GM23338 (cell line): ENCODE data around the gene COTL1. TPM values are rescaled to one million over a fixed set of nuclear protein-coding genes. Genes with fewer than 3 reads are reported as not detected.
A peak's percentile ranks its signal among the peaks of the same experiment; 100 is the strongest.

Source experiments
- ATAC-seq: fragments of 200-7000 bp; cut with Tn5 transposase; 3 replicates; pipeline ENCODE4 v1.9.1; 2020
- DNase-seq: peaks from one replicate; pipeline ENCODE4 v3.0.0-alpha.2; 2015; ENCODE audit warnings: low spot score
- H2AFZ ChIP-seq: fragments of 200-600 bp; sonication (generic); 2 replicates; pipeline ENCODE4 v1.8.0; 2016; ENCODE audit warnings: antibody characterized with exemption, mild to moderate bottlenecking, moderate library complexity
- H3F3A ChIP-seq: fragments of 200-600 bp; sonication (generic); replicated peaks from 2 replicates; pipeline ENCODE4 v1.8.0; 2017; ENCODE audit warnings: antibody characterized with exemption, mixed run types, low read depth
- H3K27ac ChIP-seq: fragments of 200-600 bp; sonication (generic); 2 replicates; pipeline ENCODE4 v1.6.1; 2016; ENCODE audit warnings: low read depth
- H3K27me3 ChIP-seq: fragments of 200-600 bp; sonication (generic); 2 replicates; pipeline ENCODE4 v1.8.0; 2016; ENCODE audit warnings: mild to moderate bottlenecking, mixed run types, moderate library complexity; ENCODE audit not compliant: insufficient read depth
- H3K36me3 ChIP-seq: fragments of 200-600 bp; sonication (generic); 2 replicates; pipeline ENCODE4 v1.8.0; 2016; ENCODE audit warnings: mild to moderate bottlenecking; ENCODE audit not compliant: insufficient read depth
- H3K4me1 ChIP-seq: fragments of 200-600 bp; sonication (generic); 2 replicates; pipeline ENCODE4 v1.8.0; 2016; ENCODE audit warnings: mild to moderate bottlenecking, moderate library complexity; ENCODE audit not compliant: insufficient read depth
- H3K4me2 ChIP-seq: fragments of 200-600 bp; sonication (generic); 2 replicates; pipeline ENCODE4 v1.7.1; 2017; ENCODE audit warnings: mixed run types
- H3K4me3 ChIP-seq: fragments of 200-600 bp; sonication (generic); 2 replicates; pipeline ENCODE4 v1.6.1; 2016; ENCODE audit warnings: mixed run types
- H3K79me2 ChIP-seq: fragments of 200-600 bp; sonication (generic); replicated peaks from 2 replicates; pipeline ENCODE4 v1.8.0; 2017; ENCODE audit warnings: mild to moderate bottlenecking; ENCODE audit not compliant: insufficient read depth
- H3K9me2 ChIP-seq: fragments of 200-600 bp; sonication (generic); 2 replicates; pipeline ENCODE4 v1.8.0; 2017; ENCODE audit not compliant: insufficient read depth
- H4K20me1 ChIP-seq: fragments of 200-600 bp; sonication (generic); replicated peaks from 2 replicates; pipeline ENCODE4 v1.8.0; 2017; ENCODE audit warnings: mild to moderate bottlenecking; ENCODE audit not compliant: insufficient read depth
- H3K27ac Mint-ChIP-seq: 2 replicates; pipeline ENCODE4 v1.8.0; 2020; ENCODE audit warnings: inconsistent platforms, mild to moderate bottlenecking, moderate library complexity, mixed read lengths
- H3K27me3 Mint-ChIP-seq: 3 replicates; pipeline ENCODE4 v1.8.0; 2022; ENCODE audit warnings: low read depth, mild to moderate bottlenecking, moderate library complexity, mixed read lengths, inconsistent platforms; ENCODE audit not compliant: insufficient read depth, poor library complexity
- H3K36me3 Mint-ChIP-seq: 3 replicates; pipeline ENCODE4 v1.8.0; 2021; ENCODE audit warnings: low read depth, mild to moderate bottlenecking, inconsistent platforms, moderate library complexity, mixed read lengths
- H3K4me1 Mint-ChIP-seq: 3 replicates; pipeline ENCODE4 v1.8.0; 2020; ENCODE audit warnings: mild to moderate bottlenecking, inconsistent platforms, mixed read lengths
- H3K4me3 Mint-ChIP-seq: 3 replicates; pipeline ENCODE4 v1.8.0; 2021; ENCODE audit warnings: moderate library complexity, mild to moderate bottlenecking, inconsistent platforms, mixed read lengths
- H3K9me3 Mint-ChIP-seq: 3 replicates; pipeline ENCODE4 v1.8.0; 2020; ENCODE audit warnings: moderate library complexity, mild to moderate bottlenecking, inconsistent platforms, mixed read lengths
- CREB1 ChIP-seq: fragments of 250-450 bp; sonication (Bioruptor Pico); IDR thresholded peaks from 2 replicates; pipeline ENCODE4 v1.5.0; 2020; ENCODE audit warnings: low read depth, mild to moderate bottlenecking, moderate library complexity
- EZH2phosphoT487 ChIP-seq: fragments of 200-600 bp; sonication (generic); IDR thresholded peaks from one replicate; pipeline ENCODE4 v1.8.1; 2018; ENCODE audit warnings: antibody characterized with exemption; ENCODE audit not compliant: unreplicated experiment
- JUNB ChIP-seq: IDR thresholded peaks from one replicate; pipeline ENCODE4 v1.6.1; 2016; ENCODE audit warnings: antibody characterized with exemption; ENCODE audit not compliant: unreplicated experiment
- STAT1 ChIP-seq: IDR thresholded peaks from one replicate; pipeline ENCODE4 v1.6.1; 2016; ENCODE audit warnings: antibody characterized with exemption; ENCODE audit not compliant: unreplicated experiment
- polyA plus RNA-seq: library from polyadenylated mRNA; unstranded; fragments of >200 nt; fragmentation: Nextera tagmentation; extraction: Ambion mirVana; gene quantifications from 2 replicates; pipeline ENCODE4 v1.2.1, GENCODE V29; 2016
- total RNA-seq: library from RNA; depleted of rRNA; stranded (reverse); fragments of >200 nt; shearing (Covaris generic); gene quantifications from 2 replicates; pipeline ENCODE4 v1.2.3, GENCODE V29; 2014
- TF ChIP-seq, protein P1 (sequence below): fragments of 250-450 bp; sonication (Bioruptor Pico); IDR thresholded peaks from 2 replicates; pipeline ENCODE4 v1.5.0; 2020; ENCODE audit warnings: mild to moderate bottlenecking, moderate library complexity
- TF ChIP-seq, protein P2 (sequence below), 2 experiments: fragments of 200-600 bp in 1 of 2; sonication (generic) in 1 of 2; conservative IDR thresholded peaks; 2 replicates each; pipeline versions ENCODE4 v1.5.1 to v1.6.1; 2016 to 2017; ENCODE audit warnings: antibody characterized with exemption in 2 of 2, low read depth in 2 of 2, mild to moderate bottlenecking in 2 of 2, moderate library complexity in 1 of 2

Gene COTL1
- total and polyA plus RNA-seq, 2 experiments from 2014 or later, result 117 to 166 TPM

DNA sequence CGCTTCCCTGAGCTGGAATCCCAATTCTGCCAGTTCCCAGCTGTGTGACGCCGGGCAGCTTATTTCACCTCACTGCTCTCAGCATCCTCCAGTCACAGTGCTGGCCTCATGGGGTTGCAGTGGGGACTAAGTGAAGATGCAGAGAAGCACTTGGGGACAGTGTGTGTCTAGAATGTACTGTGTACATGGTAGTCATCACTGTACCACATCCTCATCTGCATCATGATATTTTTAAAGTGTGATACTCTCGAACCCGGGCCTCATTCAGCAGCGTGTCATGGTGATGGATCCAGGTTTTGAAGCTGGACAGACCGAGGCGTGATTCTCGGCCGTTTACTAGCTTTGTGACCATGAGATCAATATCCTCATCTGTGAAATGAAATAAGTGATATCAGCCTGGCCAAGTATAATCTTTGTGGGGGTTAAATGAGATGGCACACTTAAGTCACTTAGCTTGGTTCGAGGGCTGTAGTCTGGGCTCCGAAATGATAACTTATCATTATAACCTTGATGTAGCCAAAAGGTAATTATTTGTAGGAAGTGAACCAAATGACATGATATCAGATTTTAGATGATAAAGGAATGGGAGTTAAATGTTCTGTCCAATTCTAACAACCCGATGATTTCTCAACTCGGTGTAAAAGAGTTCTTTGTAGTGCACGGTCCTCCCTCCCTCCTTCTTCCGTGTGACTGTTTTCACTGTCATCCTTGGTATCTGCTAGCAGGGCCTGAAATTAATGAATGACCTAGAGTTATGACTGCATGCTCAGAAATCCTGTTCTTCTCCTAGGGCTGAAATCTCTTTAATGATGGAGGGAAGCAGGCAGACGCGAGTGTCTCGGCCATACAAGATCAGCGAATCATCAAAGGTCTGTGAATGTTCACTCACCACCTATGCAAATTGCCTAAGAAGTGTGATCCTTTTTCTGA, 32.4 kb upstream of the COTL1 start (continued):
- TF ChIP-seq, protein P1, sequence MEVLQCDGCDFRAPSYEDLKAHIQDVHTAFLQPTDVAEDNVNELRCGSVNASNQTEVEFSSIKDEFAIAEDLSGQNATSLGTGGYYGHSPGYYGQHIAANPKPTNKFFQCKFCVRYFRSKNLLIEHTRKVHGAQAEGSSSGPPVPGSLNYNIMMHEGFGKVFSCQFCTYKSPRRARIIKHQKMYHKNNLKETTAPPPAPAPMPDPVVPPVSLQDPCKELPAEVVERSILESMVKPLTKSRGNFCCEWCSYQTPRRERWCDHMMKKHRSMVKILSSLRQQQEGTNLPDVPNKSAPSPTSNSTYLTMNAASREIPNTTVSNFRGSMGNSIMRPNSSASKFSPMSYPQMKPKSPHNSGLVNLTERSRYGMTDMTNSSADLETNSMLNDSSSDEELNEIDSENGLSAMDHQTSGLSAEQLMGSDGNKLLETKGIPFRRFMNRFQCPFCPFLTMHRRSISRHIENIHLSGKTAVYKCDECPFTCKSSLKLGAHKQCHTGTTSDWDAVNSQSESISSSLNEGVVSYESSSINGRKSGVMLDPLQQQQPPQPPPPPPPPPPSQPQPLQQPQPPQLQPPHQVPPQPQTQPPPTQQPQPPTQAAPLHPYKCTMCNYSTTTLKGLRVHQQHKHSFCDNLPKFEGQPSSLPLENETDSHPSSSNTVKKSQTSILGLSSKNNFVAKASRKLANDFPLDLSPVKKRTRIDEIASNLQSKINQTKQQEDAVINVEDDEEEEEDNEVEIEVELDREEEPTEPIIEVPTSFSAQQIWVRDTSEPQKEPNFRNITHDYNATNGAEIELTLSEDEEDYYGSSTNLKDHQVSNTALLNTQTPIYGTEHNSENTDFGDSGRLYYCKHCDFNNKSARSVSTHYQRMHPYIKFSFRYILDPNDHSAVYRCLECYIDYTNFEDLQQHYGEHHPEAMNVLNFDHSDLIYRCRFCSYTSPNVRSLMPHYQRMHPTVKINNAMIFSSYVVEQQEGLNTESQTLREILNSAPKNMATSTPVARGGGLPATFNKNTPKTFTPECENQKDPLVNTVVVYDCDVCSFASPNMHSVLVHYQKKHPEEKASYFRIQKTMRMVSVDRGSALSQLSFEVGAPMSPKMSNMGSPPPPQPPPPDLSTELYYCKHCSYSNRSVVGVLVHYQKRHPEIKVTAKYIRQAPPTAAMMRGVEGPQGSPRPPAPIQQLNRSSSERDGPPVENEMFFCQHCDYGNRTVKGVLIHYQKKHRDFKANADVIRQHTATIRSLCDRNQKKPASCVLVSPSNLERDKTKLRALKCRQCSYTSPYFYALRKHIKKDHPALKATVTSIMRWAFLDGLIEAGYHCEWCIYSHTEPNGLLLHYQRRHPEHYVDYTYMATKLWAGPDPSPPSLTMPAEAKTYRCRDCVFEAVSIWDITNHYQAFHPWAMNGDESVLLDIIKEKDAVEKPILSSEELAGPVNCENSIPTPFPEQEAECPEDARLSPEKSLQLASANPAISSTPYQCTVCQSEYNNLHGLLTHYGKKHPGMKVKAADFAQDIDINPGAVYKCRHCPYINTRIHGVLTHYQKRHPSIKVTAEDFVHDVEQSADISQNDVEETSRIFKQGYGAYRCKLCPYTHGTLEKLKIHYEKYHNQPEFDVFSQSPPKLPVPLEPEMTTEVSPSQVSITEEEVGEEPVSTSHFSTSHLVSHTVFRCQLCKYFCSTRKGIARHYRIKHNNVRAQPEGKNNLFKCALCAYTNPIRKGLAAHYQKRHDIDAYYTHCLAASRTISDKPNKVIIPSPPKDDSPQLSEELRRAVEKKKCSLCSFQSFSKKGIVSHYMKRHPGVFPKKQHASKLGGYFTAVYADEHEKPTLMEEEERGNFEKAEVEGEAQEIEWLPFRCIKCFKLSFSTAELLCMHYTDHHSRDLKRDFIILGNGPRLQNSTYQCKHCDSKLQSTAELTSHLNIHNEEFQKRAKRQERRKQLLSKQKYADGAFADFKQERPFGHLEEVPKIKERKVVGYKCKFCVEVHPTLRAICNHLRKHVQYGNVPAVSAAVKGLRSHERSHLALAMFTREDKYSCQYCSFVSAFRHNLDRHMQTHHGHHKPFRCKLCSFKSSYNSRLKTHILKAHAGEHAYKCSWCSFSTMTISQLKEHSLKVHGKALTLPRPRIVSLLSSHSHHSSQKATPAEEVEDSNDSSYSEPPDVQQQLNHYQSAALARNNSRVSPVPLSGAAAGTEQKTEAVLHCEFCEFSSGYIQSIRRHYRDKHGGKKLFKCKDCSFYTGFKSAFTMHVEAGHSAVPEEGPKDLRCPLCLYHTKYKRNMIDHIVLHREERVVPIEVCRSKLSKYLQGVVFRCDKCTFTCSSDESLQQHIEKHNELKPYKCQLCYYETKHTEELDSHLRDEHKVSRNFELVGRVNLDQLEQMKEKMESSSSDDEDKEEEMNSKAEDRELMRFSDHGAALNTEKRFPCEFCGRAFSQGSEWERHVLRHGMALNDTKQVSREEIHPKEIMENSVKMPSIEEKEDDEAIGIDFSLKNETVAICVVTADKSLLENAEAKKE, result no peak
- TF ChIP-seq EZH2phosphoT487 (no peak), CREB1 (no peak)

DNA sequence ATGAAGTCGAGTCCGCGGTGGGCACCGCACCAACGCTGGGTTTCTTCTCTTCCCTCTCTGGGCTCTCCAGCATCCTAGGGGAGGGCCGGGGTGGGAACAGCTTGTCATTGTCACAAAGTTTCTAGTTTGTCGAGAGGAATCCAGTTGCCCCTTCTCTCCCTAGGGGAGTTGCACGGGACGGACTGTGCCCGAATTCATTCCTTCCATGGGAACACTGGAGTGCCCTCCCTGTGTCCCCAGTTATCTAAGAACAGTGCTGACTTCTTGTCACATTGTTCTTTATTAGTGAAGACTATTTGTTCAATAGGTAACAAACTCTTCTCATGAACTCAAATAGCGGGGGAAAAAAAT, 31.6 kb upstream of the COTL1 start:
- Histone ChIP-seq H3K79me2 (no peaks in the 10 kb centered on the region), H3K9me2 (no peaks in the 10 kb centered on the region), H3K27me3 (peaks cover 16% of the 10 kb centered on the region), H4K20me1 (no peaks in the 10 kb centered on the region; the same call in 1 of the 2 replicates), H3K27ac (no peak overlapping the region), H3F3A (peaks cover 8% of the 10 kb centered on the region), H2AFZ (no peak overlapping the region), H3K4me3 (peak overlapping the region; percentile 82), H3K36me3 (no peaks in the 10 kb centered on the region), H3K4me2 (peak overlapping the region; percentile 97), H3K4me1 (no peaks in the 10 kb centered on the region; the same call in 1 of the 2 replicates)
- Mint-ChIP-seq H3K4me3 (peak overlapping the region; percentile 73), H3K27ac (no peak overlapping the region), H3K36me3 (peaks cover 14% of the 10 kb centered on the region), H3K4me1 (peaks cover 8% of the 10 kb centered on the region; the same call in 2 of the 3 replicates), H3K27me3 (peaks cover 8% of the 10 kb centered on the region), H3K9me3 (no peaks in the 10 kb centered on the region)
- ATAC-seq (no peak; the same call in 2 of the 3 replicates), DNase-seq (no peak)
- TF ChIP-seq JUNB (no peak), STAT1 (no peak)
- TF ChIP-seq, protein P2, sequence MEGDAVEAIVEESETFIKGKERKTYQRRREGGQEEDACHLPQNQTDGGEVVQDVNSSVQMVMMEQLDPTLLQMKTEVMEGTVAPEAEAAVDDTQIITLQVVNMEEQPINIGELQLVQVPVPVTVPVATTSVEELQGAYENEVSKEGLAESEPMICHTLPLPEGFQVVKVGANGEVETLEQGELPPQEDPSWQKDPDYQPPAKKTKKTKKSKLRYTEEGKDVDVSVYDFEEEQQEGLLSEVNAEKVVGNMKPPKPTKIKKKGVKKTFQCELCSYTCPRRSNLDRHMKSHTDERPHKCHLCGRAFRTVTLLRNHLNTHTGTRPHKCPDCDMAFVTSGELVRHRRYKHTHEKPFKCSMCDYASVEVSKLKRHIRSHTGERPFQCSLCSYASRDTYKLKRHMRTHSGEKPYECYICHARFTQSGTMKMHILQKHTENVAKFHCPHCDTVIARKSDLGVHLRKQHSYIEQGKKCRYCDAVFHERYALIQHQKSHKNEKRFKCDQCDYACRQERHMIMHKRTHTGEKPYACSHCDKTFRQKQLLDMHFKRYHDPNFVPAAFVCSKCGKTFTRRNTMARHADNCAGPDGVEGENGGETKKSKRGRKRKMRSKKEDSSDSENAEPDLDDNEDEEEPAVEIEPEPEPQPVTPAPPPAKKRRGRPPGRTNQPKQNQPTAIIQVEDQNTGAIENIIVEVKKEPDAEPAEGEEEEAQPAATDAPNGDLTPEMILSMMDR (conservative IDR thresholded peaks at IDR 0.05; ENCODE audit: low read depth in 2 of 2), result no peak
- TF ChIP-seq, protein P1, result no peak
